Measurements from ENCODE around the gene APPL2.
A peak's percentile ranks its signal among the peaks of the same experiment; 100 is the strongest.

Gene APPL2

DNA sequence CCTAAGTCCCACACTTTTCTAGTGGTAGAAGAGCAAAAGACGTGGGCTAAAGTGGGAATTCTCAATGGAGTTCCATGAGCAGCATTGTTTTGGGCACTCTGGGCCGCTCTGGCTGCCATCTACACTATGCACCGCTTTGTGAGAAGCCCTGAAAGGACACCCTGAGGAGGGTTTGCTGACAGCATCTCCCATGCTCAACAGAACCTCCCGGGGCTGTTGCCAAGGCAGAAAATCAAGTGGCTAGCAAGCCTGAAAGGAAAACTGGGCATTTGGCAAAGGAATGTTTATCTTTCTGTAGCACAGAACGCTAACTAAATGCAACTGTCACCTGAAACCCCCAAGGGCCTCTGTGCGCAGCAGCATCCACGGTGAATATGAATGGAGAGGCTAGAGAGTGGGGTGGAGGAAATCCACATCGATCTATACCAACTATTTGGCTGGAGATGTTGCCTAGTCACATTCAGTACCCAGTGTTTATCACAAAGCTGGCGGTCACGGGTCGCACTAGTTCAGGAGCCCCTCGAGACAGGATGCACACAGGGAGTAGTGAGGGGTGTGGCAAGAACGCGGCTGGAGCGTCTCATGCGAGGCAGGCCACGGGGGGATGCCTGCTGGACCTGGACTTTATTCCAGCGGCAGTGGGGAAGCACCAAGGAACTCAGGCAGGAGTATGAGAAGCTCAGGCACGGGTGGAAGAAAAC is 14.2 kb downstream of the APPL2 start:
- no peak for DNase-seq

GRCh38 chr12:105220929-105221290 is 15.1 kb downstream of the APPL2 start:
- no peak for DNase-seq

DNA sequence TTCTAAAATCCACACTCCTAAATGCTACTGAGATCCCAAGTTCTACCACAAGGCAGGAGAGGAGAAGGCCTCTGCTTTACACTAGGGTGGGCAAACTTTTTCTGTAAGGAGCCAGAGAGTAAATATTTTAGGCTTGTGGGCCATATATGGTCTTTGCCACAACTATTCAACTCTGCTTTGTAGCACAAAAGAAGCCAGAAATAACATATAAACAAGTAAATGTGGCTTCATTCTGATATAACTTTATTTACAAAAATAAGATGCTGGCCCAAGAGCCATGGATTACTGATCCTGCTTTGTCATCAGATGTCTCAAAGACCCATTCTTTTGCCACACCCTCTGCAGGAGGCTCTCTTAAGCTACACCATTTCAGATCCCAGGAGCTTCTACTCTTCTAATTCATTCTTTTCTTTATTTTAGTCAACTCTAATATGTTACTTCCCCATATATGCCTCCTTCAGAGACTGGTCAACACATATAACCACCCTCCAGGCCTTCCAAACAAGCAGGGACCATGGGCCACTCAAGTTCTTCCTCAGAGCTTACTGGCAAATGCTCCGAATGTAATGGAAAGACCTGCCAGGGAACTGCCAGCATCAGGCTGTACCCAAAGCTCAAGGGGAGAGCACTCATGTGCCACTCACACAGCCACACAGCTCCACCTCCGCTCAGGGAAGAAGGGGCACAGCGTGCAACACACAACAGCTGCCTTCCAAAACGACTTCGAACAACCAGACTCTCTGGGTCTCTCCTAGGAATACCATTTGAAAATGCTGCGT is 15.6 kb downstream of the APPL2 start:
- DNase-seq = no peak

DNA sequence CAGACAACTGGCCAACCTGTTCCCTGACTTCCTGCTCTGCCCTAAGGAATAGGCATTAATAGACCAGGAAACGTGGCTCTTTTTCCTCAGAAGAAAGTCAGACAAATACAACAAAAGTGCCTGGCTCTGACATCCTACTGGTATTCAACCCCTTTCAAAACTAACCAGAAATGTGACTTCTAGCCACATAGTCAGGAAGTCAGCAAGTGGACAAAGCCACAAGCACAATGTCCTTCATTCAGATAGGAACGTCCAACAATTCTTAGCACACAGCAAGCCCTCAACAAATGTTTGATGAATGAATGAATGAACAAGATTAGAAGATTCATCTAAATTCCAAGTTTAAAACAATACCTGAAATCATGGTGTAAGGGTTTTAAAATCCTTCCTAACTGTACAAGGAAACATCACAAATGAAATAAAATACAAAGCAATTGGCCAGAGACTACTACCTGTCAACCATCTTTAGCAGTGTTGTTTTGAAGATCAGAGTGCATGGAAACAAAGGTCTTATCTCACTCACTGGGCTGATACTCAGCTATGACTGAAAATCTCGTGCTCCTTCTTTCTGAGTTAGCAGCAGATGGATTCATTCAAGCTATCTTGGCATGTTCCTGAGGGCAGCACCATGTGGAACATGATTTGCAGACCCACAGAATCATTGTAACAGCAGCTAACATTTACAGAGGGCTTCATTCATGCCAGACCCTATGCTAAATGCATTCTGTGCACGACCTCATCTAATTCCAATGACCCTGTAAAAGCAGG is 16.5 kb downstream of the APPL2 start:
- no peak for DNase-seq

GRCh38 chr12:105218434-105218833 is 17.5 kb downstream of the APPL2 start:
- no peak for DNase-seq

GRCh38 chr12:105214670-105215375 is 21.2 kb downstream of the APPL2 start:
- no peak for DNase-seq

DNA sequence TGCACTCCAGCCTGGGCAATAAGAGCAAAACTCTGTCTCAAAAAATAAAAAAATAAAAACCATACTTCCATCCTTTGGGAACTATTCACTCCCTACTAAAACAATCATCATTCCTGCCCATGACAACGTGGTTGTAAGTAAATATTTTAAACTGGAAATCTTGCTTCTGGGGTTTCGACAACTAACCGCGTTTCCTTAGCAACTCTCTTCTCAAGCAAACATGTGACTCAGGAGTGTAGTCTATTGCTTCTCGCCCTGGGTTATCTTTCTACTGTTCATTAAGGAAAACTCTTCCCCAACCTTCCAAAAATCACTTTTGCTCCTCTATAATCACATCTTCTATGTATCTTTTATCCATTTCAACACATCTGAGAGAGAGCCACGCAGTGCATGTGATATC is 21.8 kb downstream of the APPL2 start:
- DNase-seq = no peak

GRCh38 chr12:105212438-105212837 is 23.5 kb downstream of the APPL2 start:
- no peak for DNase-seq

DNA sequence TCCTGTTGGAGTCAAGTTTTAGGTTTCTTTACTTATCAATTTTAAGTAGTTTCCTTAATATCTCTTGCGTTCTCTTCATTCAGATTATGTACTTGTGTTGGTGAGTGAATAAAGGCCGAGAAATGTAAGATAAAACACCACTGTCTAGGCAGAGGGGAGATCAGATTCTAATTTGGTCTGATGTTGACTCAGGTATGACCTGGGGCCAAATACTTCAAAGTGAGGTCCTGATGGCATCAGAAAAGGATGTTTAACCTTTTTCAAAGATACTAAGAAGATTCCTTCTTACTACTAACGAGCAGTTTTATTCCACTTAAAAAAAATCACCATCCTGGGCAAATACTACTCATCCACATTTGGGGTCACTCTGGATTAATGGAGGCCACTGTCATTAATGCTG is 26.9 kb downstream of the APPL2 start:
- no peak for DNase-seq

- no peak for DNase-seq
Measured at GRCh38 chr12:105206686-105207374, 29.1 kb downstream of the APPL2 start.

DNA sequence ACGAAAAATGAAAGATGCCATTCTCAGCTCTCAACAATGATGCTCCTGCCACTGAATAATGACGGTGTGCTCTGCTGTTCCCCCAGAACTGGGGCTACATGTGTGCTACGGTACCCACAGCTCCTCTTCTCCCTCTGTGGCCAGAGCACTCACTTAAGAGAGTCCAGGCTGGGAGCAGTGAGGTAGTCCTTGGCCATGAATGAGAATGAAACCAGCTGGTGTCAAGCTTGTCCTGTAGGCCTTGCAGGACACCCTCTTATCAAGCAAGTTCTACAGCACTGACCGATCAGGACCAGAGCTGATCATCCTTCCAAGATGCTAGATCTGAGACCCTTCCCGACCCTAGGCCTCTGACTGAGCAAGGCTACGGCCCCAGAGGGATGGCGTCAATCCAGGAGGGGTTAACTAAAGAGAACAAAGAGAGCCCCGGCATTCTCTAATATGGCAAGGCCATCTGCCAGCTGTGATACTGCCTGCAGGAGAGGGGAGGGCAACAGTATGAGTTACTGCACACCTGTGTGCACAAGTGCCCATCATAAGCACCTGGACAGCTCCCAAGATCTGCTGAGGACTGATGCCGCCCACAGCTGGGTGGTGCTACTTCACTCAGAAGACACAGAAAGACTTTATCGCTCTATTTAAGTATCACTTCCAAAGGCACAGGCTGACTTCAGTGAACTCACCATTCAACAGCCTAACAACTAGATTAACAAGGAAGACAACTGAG is 30.5 kb downstream of the APPL2 start:
- DNase-seq = no peak

DNA sequence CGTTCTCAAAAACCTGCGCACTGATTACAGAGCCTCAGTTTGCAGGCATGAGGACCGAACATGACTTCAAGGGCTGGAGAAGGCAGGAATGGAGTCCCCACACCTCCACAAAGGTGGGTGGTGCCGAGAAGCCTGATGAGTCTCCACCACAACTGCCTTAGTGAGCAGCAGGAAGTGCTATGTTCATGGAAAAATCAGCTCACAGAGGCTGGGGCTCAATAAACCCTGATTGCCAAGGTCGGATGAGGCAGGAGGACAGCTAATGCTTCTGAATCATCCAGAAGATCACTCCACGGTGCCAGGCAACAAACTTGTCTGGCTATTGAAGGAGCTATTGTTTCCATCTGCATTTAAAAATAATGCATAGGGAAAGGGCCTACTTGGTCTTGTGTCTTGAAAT is 31.1 kb downstream of the APPL2 start:
- no peak for DNase-seq

DNA sequence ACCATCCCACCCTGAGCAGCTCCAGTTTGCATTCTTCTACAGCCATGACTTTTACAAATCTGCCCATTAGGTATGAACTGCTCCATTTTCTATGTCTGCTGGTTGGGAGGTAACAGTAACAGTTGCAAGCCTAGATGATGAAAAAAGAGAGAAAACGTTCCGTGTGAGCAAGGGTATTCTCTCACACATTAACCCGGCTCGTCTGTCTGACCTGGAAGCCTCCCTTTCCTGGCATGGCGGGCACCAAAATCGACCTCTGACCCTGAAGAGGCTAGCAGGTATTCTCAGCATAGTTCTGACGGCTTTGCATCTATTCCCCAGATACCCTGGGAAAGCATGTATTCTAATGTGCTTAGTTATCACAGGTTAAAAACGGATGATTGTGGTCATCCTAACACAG is 31.8 kb downstream of the APPL2 start:
- DNase-seq = no peak

DNA sequence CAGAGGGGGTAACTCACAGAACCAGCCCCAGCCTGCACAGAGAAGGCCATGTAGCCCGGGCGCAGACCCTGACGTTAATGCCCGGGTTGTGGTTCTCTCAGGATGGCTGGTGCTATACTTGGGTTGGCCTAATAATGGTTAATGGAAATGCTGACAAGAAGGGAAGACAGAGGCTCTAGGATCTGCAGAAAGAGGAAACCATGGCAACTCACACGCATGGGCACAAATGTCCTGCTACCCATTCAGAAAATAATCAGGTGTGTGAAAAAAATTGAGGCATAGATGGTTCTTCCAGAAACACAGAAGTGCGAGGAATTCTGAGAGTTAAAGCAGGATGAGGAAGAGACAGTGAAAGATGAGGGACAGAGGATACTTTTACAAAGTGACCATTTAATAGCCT is 33.8 kb downstream of the APPL2 start:
- DNase-seq = no peak

GRCh38 chr12:105201299-105201698 is 34.7 kb downstream of the APPL2 start:
- no peak for DNase-seq

DNA sequence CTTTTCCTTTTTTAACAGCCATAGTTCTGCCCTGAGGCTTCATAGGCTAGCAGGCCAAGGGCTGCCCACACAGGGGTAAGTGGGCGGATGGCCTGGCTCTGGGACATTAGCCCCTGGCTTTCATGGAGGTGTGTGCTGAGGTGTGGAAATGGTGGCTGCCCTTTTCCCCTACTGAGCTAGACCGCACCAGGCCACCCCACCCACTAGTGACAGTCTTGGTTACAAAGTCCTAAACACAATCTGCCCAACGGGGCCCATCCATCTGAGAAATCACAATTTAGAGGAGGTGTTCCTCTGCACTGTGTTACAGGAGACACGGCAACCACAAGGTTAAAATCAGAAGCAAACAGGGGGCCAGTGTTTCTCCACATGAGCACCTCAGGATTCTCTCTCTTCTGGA is 35.6 kb downstream of the APPL2 start:
- DNase-seq = no peak

GRCh38 chr12:105198961-105199360 is 37.0 kb downstream of the APPL2 start:
- peak; percentile 17 to 23 for DNase-seq

- DNase-seq = no peak
Measured at GRCh38 chr12:105196090-105196489, 39.9 kb downstream of the APPL2 start.

- no peak for DNase-seq
Measured at GRCh38 chr12:105194947-105195346, 41.0 kb downstream of the APPL2 start.

DNA sequence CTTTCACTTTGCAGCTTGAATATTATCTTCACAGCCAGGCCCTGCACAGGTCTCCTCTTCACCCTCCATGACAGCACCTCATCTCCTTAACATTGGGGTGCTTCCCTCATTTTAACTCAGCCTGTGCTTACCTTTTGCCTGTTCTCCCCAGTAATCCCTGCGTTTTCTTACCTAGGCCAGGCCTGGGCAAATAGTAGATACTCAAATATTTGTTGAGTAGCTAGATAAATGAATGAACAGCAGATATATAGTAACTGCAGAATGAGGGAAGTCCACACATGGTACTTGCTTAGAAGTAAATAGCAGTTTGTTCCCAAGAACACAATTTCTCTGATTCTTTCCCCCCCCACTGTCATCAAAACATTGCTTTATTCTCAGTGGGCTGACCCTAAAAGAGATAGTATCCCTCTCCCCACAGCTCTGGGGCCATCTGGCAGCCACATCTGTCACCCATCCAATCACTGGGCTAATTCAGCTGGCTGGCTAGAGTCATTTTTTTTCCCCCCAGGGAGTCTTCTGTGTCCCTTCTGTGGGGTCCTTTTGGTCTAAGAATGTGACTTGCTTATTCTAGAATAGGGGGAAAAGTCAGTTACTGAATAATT is 43.2 kb downstream of the APPL2 start:
- no peak for DNase-seq

GRCh38 chr12:105190530-105190929 is 45.4 kb downstream of the APPL2 start:
- no peak for DNase-seq

GRCh38 chr12:105189293-105189692 is 46.7 kb downstream of the APPL2 start:
- DNase-seq = no peak

Data from Kasumi-1 (cell line).